NCI-H1092 treated with DMSO at 0.1 percent for 48 hours (cell line): ENCODE data around the gene TUBB3.
A peak's percentile ranks its signal among the peaks of the same experiment; 100 is the strongest.
"Not testable (repeated sequence)": the region's sequence is repeated elsewhere in the genome, so short reads cannot be mapped to it uniquely, and the experiment has no call there.

Experiments used
- DNase-seq: peaks from one replicate; lab custom pipeline; 2025; lab: John Stamatoyannopoulos, UW

Gene TUBB3

GRCh38 chr16:89965447-89966225 is 42.5 kb downstream of the TUBB3 start:
- DNase-seq, result no peak

- DNase-seq, result no peak
Observed at GRCh38 chr16:89966756-89967155, 43.6 kb downstream of the TUBB3 start.

GRCh38 chr16:89967436-89967835 is 44.3 kb downstream of the TUBB3 start:
- not testable (repeated sequence) for DNase-seq

- DNase-seq, result not testable (repeated sequence)
Observed at GRCh38 chr16:89968074-89968473, 44.9 kb downstream of the TUBB3 start.

GRCh38 chr16:89969741-89970410 is 46.7 kb downstream of the TUBB3 start:
- no peak for DNase-seq

GRCh38 chr16:89971495-89972243 is 48.5 kb downstream of the TUBB3 start:
- no peak for DNase-seq

- peak; percentile 87 for DNase-seq
Observed at GRCh38 chr16:89972244-89973234, 49.4 kb downstream of the TUBB3 start.

- DNase-seq, result no peak
Observed at GRCh38 chr16:89973235-89973634, 50.1 kb downstream of the TUBB3 start.

GRCh38 chr16:89973654-89974335 is 50.7 kb downstream of the TUBB3 start:
- DNase-seq, result no peak

GRCh38 chr16:89974870-89975269 is 51.7 kb downstream of the TUBB3 start:
- no peak for DNase-seq

- no peak for DNase-seq
Observed at GRCh38 chr16:89981414-89981813, 58.3 kb downstream of the TUBB3 start.

- DNase-seq, result no peak
Observed at GRCh38 chr16:89982318-89982717, 59.2 kb downstream of the TUBB3 start.

GRCh38 chr16:89983536-89983935 is 60.4 kb downstream of the TUBB3 start:
- DNase-seq, result no peak

GRCh38 chr16:89984216-89984615 is 61.1 kb downstream of the TUBB3 start:
- no peak for DNase-seq

- DNase-seq, result no peak
Observed at GRCh38 chr16:89985219-89985618, 62.1 kb downstream of the TUBB3 start.
